HEK293 (cell line): ENCODE results near the gene ADAMTSL2.

ENCODE experiments used
- ATF2 ChIP-seq: fragments of 450-650 bp; formaldehyde crosslinking; IDR thresholded peaks from 2 replicates; pipeline ENCODE4 v1.5.1; 2016; ENCODE audit warnings: missing biosample characterization, missing genetic modification characterization, low read depth
- BCL11A ChIP-seq: fragments of 450-650 bp; formaldehyde crosslinking; IDR thresholded peaks from 2 replicates; pipeline ENCODE4 v1.5.1; 2016; ENCODE audit warnings: low read depth, missing biosample characterization, missing genetic modification characterization
- GLI2 ChIP-seq: fragments of 450-650 bp; formaldehyde crosslinking; IDR thresholded peaks from 2 replicates; pipeline ENCODE4; 2017; ENCODE audit warnings: missing biosample characterization, missing genetic modification characterization, low read depth, borderline replicate concordance
- GLI4 ChIP-seq: fragments of 450-650 bp; formaldehyde crosslinking; IDR thresholded peaks from 2 replicates; pipeline ENCODE4 v1.5.1; 2016; ENCODE audit warnings: missing biosample characterization, missing genetic modification characterization
- HOXA7 ChIP-seq: sonication (generic); formaldehyde crosslinking; IDR thresholded peaks from 2 replicates; pipeline ENCODE4 v1.8.1; 2022; ENCODE audit warnings: missing genetic modification reagents, borderline replicate concordance
- MZF1 ChIP-seq: fragments of 450-650 bp; formaldehyde crosslinking; IDR thresholded peaks from 2 replicates; pipeline ENCODE4 v1.5.1; 2017; ENCODE audit warnings: missing biosample characterization, missing genetic modification characterization, borderline replicate concordance
- REST ChIP-seq: fragments of 450-650 bp; formaldehyde crosslinking; IDR thresholded peaks from 2 replicates; pipeline ENCODE4 v1.5.1; 2016; ENCODE audit warnings: missing biosample characterization, missing genetic modification characterization
- ZFP37 ChIP-seq: fragments of 450-650 bp; formaldehyde crosslinking; IDR thresholded peaks from 2 replicates; pipeline ENCODE4 v1.5.1; 2016; ENCODE audit warnings: missing biosample characterization, missing genetic modification characterization
- ZNF132 ChIP-seq: fragments of 450-650 bp; formaldehyde crosslinking; IDR thresholded peaks from 2 replicates; pipeline ENCODE4 v1.5.1; 2017; ENCODE audit warnings: missing biosample characterization, missing genetic modification characterization, borderline replicate concordance
- ZNF175 ChIP-seq: fragments of 450-650 bp; formaldehyde crosslinking; IDR thresholded peaks from 2 replicates; pipeline ENCODE4 v1.5.1; 2016; ENCODE audit warnings: missing biosample characterization, missing genetic modification characterization
- ZNF184 ChIP-seq: fragments of 450-650 bp; IDR thresholded peaks from 2 replicates; pipeline ENCODE4 v1.5.1; 2018; ENCODE audit warnings: missing biosample characterization, mild to moderate bottlenecking, missing genetic modification characterization
- ZNF202 ChIP-seq: fragments of 450-650 bp; formaldehyde crosslinking; IDR thresholded peaks from 2 replicates; pipeline ENCODE4 v1.5.1; 2016; ENCODE audit warnings: missing biosample characterization, missing genetic modification characterization, borderline replicate concordance
- ZNF239 ChIP-seq: fragments of 450-650 bp; formaldehyde crosslinking; IDR thresholded peaks from 2 replicates; pipeline ENCODE4 v1.5.1; 2016; ENCODE audit warnings: missing biosample characterization, missing genetic modification characterization
- ZNF24 ChIP-seq: fragments of 450-650 bp; formaldehyde crosslinking; IDR thresholded peaks from 2 replicates; pipeline ENCODE4 v1.5.1; 2016; ENCODE audit warnings: missing biosample characterization, missing genetic modification characterization
- ZNF266 ChIP-seq: fragments of 450-650 bp; formaldehyde crosslinking; IDR thresholded peaks from 2 replicates; pipeline ENCODE4 v1.5.1; 2016; ENCODE audit warnings: missing biosample characterization, missing genetic modification characterization, low read depth
- ZNF521 ChIP-seq: fragments of 450-650 bp; formaldehyde crosslinking; IDR thresholded peaks from 2 replicates; pipeline ENCODE4 v1.5.1; 2017; ENCODE audit warnings: missing biosample characterization, mild to moderate bottlenecking, missing genetic modification characterization
- ZNF600 ChIP-seq: fragments of 450-650 bp; formaldehyde crosslinking; IDR thresholded peaks from 2 replicates; pipeline ENCODE4 v1.5.1; 2016; ENCODE audit warnings: missing biosample characterization, missing genetic modification characterization
- ZNF626 ChIP-seq: fragments of 450-650 bp; sonication (Bioruptor Pico); formaldehyde crosslinking; IDR thresholded peaks from 2 replicates; pipeline ENCODE4 v1.5.1; 2018; ENCODE audit warnings: missing biosample characterization, missing genetic modification characterization, inconsistent platforms
- ZNF785 ChIP-seq: fragments of 450-650 bp; formaldehyde crosslinking; IDR thresholded peaks from 2 replicates; pipeline ENCODE4 v1.5.1; 2016; ENCODE audit warnings: missing biosample characterization, missing genetic modification characterization
- ZNF843 ChIP-seq: fragments of 450-650 bp; formaldehyde crosslinking; IDR thresholded peaks from 2 replicates; pipeline ENCODE4 v1.5.1; 2016; ENCODE audit warnings: missing biosample characterization, missing genetic modification characterization
- ZSCAN23 ChIP-seq: fragments of 450-650 bp; formaldehyde crosslinking; IDR thresholded peaks from 2 replicates; pipeline ENCODE4 v1.5.1; 2016; ENCODE audit warnings: missing biosample characterization, missing genetic modification characterization
- TF ChIP-seq, protein P1 (sequence below): fragments of 450-650 bp; formaldehyde crosslinking; IDR thresholded peaks from 2 replicates; pipeline ENCODE4 v1.5.1; 2016; ENCODE audit warnings: missing biosample characterization, missing genetic modification characterization
- TF ChIP-seq, protein P2 (sequence below): fragments of 450-650 bp; formaldehyde crosslinking; IDR thresholded peaks from 2 replicates; pipeline ENCODE4 v1.5.1; 2017; ENCODE audit warnings: missing biosample characterization, missing genetic modification characterization
- TF ChIP-seq, protein P3 (sequence below): fragments of 450-650 bp; formaldehyde crosslinking; IDR thresholded peaks from 2 replicates; pipeline ENCODE4 v1.5.1; 2016; ENCODE audit warnings: missing biosample characterization, missing genetic modification characterization

ADAMTSL2 gene

DNA sequence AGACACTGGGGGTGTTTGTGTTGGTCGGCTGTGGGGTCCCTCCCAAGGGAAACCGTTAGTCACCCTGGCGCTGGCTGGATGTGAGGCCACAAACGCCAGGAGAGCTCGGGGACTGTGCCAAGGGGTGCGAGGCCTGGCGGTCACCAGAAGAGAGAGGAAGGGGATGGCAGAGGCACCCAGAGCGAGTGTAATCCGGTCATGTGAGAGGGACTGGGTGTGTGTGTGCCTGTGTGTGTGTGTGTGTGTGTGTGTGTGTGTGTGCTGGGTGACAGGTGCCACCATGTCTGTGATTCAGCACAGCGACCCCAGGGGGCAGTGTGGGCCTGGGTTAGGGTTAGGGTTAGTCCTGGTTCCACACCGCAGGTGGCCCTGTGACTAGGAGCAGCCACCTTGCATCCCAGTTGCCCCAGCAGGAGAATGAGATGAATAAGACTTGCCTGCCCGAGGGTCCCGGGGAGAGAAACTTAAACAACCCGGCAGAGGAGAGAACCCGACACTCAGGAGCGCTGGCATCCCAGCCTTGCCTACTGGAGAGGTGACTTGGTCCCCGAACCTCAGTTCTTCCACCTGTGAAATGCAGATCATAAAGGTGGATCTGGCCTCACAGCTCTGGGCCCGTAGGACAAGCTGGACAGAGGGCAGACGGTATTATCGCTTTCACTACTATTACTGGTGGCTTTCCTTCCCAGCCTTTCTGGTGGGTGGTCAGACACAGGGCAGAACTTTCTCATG is 1.4 kb upstream of the ADAMTSL2 start (continued):
- TF ChIP-seq ZSCAN23 = 0 out of 2 replicates have a peak, but pooled peaks have one; percentile 39
- no peak for TF ChIP-seq ATF2 (tag by site-specific recombination)
- TF ChIP-seq, protein P1, sequence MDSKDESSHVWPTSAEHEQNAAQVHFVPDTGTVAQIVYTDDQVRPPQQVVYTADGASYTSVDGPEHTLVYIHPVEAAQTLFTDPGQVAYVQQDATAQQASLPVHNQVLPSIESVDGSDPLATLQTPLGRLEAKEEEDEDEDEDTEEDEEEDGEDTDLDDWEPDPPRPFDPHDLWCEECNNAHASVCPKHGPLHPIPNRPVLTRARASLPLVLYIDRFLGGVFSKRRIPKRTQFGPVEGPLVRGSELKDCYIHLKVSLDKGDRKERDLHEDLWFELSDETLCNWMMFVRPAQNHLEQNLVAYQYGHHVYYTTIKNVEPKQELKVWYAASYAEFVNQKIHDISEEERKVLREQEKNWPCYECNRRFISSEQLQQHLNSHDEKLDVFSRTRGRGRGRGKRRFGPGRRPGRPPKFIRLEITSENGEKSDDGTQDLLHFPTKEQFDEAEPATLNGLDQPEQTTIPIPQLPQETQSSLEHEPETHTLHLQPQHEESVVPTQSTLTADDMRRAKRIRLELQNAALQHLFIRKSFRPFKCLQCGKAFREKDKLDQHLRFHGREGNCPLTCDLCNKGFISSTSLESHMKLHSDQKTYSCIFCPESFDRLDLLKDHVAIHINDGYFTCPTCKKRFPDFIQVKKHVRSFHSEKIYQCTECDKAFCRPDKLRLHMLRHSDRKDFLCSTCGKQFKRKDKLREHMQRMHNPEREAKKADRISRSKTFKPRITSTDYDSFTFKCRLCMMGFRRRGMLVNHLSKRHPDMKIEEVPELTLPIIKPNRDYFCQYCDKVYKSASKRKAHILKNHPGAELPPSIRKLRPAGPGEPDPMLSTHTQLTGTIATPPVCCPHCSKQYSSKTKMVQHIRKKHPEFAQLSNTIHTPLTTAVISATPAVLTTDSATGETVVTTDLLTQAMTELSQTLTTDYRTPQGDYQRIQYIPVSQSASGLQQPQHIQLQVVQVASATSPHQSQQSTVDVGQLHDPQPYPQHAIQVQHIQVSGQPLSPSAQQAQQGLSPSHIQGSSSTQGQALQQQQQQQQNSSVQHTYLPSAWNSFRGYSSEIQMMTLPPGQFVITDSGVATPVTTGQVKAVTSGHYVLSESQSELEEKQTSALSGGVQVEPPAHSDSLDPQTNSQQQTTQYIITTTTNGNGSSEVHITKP = no peak
- no peak for TF ChIP-seq MZF1
- TF ChIP-seq ZNF184 (tag by site-specific recombination) = no peak
- TF ChIP-seq ZNF843 (tag by site-specific recombination) = no peak
- TF ChIP-seq, protein P2, sequence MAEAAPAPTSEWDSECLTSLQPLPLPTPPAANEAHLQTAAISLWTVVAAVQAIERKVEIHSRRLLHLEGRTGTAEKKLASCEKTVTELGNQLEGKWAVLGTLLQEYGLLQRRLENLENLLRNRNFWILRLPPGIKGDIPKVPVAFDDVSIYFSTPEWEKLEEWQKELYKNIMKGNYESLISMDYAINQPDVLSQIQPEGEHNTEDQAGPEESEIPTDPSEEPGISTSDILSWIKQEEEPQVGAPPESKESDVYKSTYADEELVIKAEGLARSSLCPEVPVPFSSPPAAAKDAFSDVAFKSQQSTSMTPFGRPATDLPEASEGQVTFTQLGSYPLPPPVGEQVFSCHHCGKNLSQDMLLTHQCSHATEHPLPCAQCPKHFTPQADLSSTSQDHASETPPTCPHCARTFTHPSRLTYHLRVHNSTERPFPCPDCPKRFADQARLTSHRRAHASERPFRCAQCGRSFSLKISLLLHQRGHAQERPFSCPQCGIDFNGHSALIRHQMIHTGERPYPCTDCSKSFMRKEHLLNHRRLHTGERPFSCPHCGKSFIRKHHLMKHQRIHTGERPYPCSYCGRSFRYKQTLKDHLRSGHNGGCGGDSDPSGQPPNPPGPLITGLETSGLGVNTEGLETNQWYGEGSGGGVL (tag by site-specific recombination) = no peak
- no peak for TF ChIP-seq ZFP37 (tag by site-specific recombination)
- peak; percentile 94; the same call in 1 of the 2 replicates for TF ChIP-seq ZNF785 (tag by site-specific recombination)
- TF ChIP-seq ZNF266 = no peak
- TF ChIP-seq, protein P3, sequence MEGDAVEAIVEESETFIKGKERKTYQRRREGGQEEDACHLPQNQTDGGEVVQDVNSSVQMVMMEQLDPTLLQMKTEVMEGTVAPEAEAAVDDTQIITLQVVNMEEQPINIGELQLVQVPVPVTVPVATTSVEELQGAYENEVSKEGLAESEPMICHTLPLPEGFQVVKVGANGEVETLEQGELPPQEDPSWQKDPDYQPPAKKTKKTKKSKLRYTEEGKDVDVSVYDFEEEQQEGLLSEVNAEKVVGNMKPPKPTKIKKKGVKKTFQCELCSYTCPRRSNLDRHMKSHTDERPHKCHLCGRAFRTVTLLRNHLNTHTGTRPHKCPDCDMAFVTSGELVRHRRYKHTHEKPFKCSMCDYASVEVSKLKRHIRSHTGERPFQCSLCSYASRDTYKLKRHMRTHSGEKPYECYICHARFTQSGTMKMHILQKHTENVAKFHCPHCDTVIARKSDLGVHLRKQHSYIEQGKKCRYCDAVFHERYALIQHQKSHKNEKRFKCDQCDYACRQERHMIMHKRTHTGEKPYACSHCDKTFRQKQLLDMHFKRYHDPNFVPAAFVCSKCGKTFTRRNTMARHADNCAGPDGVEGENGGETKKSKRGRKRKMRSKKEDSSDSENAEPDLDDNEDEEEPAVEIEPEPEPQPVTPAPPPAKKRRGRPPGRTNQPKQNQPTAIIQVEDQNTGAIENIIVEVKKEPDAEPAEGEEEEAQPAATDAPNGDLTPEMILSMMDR = peak; percentile 93
- TF ChIP-seq ZNF521 (tag by site-specific recombination) = no peak
- no peak for TF ChIP-seq ZNF132 (tag by site-specific recombination)
- TF ChIP-seq BCL11A (tag by site-specific recombination) = peak; percentile 77; the same call in 1 of the 2 replicates
- TF ChIP-seq ZNF239 (tag by site-specific recombination) = 0 out of 2 replicates have a peak, but pooled peaks have one; percentile 56
- TF ChIP-seq ZNF626 (tag by site-specific recombination) = no peak
- 0 out of 2 replicates have a peak, but pooled peaks have one; percentile 72 for TF ChIP-seq GLI4 (tag by site-specific recombination)
- no peak for TF ChIP-seq HOXA7 (CRISPR knock-in tag)
- TF ChIP-seq GLI2 (tag by site-specific recombination) = no peak
- TF ChIP-seq ZNF600 (tag by site-specific recombination) = peak; percentile 52; the same call in 1 of the 2 replicates
- no peak for TF ChIP-seq ZNF175
- no peak for TF ChIP-seq ZNF24
- no peak for TF ChIP-seq ZNF202 (tag by site-specific recombination)
- no peak for TF ChIP-seq REST (tag by site-specific recombination)
